Hematopoietic multipotent progenitor cell treated with erythropoietin and hydrocortisone succinate and interleukin-3 and kit ligand, for 15 days (in vitro differentiated cells): ENCODE data around the gene SPINK9.
"Not testable (repeated sequence)": the region's sequence is repeated elsewhere in the genome, so short reads cannot be mapped to it uniquely, and the experiment has no call there.

Experiments
- DNase-seq: peaks from one replicate; pipeline ENCODE4 v3.0.0-alpha.2; 2015; ENCODE audit warnings: low spot score

Gene SPINK9, protein sequence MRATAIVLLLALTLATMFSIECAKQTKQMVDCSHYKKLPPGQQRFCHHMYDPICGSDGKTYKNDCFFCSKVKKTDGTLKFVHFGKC

DNA sequence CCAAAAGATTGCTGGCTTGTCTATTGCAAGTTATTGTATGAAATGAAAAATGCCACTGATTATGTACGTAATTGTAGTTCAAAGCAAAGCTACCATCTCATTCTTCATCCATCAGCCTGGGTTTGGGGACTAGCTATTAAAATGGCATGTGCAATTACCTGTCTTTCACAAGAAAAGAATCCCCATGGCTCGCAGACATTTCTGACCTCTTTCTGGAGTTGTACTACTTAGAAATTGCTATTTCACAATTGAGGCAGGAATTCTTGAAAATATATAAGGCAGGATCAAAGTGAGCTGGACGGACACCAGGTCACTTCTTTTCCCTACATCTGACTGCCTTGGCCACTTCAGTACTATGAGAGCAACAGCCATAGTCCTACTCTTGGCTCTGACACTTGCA, at the start of gene SPINK9:
SPINK9 (plus strand) TSS at position 301 of the 400 bp plus-strand sequence; CDS start at position 356, 55 bp downstream.
- DNase-seq: no peak

DNA sequence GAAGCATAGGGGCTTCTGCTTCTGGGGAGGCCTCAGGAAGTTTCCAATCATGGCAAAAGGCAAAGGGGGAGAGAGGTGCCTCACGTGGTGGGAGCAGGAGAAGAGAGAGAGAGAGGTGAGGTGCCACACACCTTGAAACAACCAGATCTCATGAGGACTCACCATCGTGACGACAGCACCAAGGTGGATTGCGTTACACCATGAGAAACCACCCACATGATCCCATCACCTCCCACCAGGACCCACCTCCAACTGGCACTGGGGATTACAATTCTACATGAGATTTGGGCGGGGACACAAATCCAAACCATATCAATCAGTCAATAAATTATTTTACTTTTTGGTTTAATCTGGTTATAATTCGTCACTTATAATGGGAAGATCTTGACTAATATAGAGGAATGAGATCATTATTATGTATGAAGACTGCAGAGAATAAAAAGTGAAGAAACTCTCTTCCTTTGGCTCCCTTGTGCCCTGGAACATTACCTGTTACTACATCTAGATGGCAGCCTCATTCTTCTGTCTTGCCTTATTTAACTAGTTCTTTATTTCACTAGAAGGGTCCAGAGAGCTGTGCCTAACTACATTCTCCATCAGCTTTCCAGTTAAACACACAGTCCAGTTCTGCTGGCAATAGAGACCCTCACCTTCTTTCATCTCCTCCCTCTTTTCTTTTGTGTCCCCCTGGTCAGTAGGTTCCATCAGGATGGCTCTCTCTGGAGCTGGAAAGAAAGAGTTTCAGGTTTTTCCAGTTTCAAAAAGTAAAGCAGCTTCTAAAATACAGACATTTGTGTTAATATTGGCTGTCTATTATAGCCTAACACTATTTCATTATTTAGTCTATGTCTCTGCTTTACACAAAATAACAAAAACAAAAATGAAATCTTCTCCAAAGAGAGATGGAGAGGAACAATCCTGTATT, 44.8 kb upstream of the SPINK9 start:
- peak; percentile 12 for DNase-seq

DNA sequence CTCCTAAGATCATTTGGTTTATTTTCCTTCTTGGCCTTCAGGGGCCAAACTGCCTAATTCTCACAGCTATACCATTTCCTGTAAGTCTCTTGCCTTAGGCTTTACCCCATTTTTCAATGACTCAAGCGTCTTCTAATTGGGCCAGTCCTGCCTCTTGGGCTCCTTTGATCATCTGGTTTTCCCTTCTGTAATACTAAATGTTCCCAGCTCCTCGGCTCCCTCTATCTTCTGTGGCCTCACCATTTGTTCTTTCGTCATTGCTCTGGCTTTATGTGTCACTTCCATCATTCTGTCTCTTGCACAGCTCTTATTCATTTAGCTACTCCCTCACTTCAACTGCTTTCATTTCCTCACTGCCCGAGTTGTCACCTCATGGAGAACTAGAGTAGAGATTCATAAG, 37.6 kb upstream of the SPINK9 start:
- DNase-seq: no peak

DNA sequence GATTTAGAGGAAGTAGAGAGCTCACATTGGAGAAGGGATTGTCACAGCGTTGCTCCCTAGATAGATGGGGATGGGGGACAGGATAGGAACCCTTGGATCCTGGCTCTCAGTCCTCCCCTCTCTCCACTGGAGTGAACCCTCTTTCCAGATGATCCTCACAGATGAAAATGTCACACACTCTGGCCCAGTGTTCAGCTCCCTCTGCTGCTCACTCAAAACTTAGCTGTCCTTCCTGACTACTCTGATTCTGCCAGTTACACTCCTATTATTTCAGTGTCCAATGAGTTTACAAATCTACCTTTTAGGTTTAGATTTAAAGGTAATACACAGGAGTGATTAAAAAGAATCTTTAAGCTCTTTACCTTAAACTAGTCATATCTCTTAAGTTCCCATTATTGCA, 28.9 kb upstream of the SPINK9 start:
- DNase-seq: no peak

DNA sequence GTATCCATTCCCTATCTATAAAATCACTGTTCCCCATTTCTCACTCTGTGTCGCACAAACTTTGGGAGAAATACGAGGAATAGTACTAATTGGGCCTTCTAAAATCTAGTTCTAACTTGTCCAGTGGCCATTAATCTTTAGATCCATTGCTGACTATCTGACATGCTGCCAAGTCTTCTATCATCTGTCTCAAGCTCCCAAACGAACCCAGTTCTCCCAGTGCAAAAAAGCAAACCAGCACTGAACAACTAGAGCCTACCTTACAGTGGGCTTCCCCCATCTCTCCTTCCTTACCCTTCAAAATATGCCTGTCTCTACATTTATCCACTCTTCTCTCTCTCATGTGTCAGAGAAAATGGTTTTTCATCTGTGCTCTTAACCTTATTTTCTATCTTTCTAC, 26.3 kb upstream of the SPINK9 start:
- DNase-seq: no peak

DNA sequence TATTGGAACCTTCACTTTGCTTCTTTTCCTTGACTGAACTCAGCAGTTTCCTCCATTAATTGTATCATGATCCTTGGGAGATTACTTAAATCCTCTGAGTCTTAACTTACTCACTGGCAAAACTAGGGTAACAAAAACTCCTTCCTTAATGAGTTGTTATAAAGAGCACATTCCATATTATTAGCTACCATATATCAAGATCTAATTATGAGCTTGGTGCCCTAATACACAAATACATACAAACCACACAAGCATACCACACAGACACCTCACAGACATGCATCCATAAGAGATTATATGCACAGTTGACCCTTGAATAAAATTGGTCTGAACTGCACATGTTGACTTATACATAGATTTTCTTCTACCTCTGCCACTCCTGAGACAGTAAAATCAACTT, 25.6 kb upstream of the SPINK9 start:
- DNase-seq: no peak

DNA sequence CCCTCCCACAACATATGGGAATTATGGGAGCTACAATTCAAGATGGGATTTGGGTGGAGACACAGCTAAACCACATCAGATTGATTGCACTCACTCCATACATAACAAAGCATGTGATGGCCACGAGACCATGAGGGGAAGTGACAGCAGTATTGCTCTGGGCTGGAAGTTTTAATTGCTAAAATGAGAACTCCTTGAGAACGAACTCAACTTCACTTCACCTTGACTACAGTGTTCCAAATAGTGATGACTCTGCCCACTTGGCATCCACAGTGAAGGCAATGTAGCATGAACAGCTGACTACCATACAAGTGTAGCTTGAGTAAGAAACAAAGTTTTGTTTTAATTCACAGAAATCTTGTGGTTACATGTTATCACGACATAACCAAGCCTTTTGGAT, 23.9 kb upstream of the SPINK9 start:
- no peak for DNase-seq

DNA sequence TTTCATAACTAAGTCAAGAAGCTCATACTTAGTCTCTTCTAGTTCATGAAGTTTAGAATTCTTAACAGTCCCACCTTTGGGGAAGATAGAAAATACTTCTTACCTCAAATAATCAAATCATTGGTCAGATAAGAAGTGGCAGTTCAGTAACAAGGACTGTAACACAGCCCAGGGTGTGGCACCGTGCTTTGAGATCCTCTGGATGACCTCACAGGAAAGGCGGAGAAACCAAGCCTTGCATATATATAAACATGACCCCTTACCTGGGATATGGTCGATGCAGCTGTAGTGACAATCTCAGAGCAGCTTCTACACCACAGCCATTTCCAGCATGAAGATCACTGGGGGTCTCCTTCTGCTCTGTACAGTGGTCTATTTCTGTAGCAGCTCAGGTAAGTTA, 23.2 kb upstream of the SPINK9 start, which contains the start of gene SPINK7:
SPINK7 (plus strand) TSS at position 271 of the 400 bp plus-strand sequence; CDS start at position 332, 61 bp downstream.
- DNase-seq: no peak

DNA sequence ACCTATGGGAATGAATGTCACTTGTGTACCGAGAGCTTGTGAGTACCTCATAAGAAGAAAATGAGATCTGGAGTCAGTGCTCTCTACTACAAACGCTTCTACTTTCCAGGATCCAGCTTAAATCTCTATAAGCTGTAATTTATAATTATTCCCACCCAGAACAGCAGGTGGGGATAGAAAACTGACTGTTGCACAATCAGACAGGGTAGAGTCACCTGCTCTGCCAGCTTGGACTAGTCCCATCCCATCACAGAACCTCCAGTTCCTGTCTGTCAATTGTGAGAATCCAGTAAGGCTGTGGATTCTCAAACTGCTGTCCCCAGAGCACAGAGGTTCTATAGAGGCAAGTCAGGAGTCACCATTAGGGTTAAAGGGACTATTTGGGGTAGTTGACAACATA, 21.2 kb upstream of the SPINK9 start:
- DNase-seq: peak; percentile 24

DNA sequence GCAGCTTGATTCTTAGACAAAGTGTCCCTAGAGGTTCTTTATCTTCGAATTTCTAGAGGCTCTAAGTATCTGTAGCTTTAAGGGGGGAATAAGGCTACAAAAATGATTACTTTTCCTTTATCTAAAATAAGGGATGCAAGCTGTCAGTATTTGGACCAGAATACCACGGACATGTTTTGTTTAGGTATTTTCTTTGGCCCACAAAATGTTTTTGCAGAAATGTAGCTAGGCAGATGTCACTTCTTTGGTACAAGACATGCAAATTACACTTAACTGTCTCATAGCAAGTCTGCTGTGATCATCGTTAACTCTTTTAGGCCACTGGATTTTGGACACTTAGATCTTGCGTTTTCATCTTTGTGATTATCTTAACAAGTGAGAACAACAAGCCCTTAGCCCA, 20.6 kb upstream of the SPINK9 start:
- DNase-seq: no peak

DNA sequence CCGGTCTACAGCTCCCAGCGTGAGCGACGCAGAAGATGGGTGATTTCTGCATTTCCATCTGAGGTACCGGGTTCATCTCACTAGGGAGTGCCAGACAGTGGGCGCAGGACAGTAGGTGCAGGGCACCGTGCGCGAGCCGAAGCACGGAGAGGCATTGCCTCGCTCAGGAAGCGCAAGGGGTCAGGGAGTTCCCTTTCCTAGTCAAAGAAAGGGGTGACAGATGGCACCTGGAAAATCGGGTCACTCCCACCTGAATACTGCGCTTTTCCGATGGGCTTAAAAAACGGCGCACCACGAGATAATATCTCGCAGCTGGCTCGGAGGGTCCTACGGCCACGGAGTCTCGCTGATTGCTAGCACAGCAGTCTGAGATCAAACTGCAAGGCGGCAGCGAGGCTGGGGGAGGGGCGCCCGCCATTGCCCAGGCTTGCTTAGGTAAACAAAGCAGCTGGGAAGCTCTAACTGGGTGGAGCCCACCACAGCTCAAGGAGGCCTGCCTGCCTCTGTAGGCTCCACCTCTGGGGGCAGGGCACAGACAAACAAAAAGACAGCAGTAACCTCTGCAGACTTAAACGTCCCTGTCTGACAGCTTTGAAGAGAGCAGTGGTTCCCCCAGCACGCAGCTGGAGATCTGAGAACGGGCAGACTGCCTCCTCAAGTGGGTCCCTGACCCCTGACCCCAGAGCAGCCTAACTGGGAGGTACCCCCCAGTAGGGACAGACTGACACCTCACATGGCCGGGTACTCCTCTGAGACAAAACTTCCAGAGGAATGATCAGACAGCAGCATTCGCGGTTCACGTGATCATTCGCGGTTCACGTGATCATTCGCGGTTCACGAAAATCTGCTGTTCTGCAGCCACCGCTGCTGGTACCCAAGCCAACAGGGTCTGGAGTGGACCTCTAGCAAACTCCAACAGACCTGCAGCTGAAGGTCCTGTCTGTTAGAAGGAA, 15.1 kb upstream of the SPINK9 start:
- not testable (repeated sequence) for DNase-seq

DNA sequence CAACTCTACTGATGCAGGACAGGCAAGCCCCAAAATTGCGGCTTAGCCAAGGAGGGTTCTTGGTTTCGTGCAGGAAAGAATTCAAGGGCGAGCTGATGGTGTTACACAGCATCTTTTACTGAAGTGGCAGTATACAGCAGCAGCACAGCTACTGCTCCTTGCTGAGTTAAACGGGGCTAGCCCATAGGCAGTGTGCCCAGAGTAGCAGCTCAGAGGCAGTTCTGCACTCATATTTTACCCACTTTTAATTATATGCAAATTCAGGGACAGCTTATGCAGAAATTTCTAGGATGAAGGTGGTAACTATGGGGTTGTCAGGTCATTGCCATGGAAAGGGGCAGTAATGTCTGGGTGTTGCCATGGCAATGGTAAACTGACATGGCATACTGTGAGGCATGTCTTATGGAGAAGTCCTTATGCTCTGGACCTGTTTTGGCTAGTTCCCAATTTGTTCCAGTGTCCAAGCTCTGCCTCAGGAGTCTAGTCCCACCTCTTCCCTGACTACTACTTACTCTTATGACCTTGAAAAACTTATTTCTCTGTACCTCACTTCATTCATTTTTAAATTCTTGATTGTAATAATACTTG, 2.0 kb upstream of the SPINK9 start:
- DNase-seq: no peak

DNA sequence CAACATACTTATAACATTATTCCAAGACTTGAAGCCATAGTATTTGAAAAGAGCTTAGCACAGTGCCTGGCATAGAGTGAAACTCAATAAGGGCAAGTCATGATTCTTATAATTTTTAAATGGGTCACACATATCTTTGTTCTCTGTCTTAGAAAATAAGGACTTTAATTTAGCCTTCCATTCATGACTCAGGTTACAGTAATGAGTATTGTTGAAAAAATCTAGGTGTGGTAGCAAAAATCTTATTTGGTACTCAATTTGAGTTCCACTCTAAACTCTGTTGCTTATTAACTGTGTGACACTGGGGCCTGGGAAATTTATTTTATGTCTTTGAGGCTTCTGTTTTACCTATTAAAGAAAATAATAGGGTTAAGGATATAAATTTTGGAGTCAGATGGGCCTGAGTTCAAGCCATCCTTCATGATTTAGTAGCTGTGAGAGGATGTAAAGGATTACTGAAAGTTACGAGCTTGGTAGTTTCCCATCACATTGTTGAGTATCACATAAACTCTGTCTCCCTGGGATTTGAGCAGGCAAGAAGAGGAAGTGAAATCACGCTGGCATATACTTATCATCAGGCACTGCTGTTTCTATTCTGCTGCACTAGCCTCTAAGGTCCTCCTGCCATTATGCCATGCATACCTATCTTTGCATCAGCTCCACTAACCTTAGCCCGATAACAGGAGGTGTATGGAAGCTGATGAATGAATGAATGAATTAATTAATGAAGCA, 1.5 kb downstream of the SPINK9 start:
- no peak for DNase-seq

DNA sequence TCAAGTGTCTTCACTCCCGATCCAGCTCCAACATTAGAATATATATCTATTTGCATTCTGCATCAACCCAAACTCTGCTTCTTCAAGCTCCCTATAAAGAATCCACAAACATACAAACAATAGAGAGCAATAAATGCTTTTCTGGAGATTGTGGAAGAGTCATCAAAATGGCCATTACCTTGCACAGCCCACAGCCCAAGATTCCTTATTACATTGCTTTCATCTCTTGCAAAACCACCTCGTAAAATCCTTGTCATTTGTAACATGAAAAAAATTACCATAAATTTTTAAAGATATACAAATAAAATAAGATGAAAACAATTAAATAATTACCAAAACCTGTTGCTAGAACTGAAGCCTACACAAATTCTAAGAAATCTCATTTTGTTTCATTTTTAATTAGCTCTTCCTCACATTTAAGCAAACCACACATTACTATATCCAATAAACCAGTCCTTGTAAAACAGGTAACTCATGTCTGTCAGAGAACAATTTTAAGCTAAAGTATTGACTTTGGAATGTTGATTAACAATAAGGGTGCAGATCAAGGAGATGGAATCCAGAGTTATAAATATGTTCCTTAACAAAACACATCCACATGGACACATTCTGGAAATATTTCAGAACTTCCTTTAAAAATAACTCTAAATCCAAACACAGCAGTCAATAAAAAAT, 7.1 kb downstream of the SPINK9 start:
- DNase-seq: no peak

DNA sequence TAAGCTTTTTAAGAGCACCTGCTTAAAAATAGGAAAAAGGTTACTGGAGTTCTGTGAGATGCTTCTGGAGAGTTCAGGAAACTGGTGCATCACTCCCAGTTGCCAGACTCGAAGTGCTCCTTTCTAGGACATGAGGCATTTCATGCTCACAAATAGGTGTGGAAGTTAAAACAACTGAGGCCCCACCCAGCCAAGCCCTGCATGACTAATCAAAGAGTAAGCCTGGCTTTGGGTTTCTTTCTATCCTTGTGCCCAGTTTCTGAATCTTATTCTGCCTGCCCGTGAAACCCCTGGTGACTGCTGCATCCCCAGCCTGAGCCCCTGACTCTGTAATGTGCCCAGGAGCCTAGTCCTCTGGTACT, 7.7 kb downstream of the SPINK9 start:
- DNase-seq: peak; percentile 51

DNA sequence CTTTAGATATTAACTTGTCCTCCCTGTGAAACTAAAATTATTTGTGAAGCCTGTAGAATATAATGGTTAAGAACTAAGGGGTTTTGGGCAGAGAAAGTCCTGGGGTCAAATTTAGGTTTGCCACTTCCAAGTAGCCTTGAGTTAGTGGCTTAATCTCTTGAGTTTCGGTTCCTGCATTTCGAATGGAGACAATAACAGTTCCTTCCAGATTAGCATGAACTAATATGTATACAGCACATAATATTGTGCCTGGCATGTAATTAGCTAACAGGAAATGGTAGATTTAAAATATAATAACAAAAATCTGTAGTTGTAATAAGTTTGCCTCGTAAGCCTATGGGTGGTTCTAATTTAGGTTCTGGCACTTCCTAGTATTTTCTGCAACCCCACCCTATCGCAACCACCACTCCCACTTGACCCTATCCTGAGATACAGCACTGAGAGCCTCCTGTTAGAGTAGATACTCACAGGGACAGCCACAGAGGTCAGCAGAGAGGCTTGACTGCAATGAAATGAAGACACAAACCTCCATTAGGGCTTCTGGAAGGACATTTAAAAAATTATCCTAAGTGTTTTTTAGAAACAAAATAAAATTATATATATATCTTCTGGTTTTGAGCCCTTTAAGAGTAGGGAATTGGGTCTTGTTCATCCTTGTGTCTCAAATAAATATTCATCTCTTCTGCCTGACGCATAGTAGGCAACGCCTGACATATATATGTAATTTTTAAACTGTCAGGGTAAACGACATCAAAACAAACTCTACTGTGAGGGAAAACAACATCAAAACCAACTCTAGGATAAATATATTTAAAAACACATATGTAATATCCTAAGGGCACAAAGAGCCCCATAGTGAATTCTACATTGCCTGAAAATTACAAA, 8.5 kb downstream of the SPINK9 start:
- DNase-seq: peak; percentile 70

DNA sequence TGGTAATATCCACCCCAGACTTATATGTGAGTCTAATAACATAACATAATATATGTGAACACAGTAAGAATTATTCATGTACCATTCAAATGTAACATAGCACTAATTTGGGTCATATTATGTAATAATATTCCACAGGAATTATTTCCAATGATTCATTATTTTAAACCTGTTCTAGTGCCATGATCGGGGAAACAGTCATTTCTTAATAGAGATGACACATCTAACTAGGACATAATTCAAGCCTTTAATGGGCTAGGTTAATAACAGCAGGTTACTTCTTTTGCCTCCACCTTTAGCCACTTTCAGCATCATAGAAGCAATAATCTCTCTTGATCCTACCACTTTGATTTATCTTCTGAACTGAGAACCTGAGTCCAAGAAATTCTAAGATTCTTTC, 12.3 kb downstream of the SPINK9 start:
- DNase-seq: no peak

DNA sequence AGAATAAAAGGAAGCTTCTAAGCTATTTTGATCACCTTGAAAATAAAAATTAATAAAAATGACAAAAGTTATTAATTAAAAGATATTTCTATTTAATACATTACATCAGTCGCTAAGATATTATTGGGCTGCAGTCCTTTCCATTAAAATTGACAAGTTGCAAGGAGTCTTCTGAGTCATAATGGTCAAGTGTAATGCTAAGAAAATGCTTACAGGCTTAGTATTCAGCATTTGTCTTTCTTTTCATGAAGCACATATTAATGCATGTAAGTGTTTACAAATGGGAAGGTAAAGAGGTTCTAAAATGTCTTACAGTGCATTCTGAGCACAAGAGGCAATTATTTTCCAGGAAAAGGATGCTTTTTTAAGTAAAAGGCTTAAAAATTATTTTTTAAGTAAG, 17.3 kb downstream of the SPINK9 start:
- no peak for DNase-seq

DNA sequence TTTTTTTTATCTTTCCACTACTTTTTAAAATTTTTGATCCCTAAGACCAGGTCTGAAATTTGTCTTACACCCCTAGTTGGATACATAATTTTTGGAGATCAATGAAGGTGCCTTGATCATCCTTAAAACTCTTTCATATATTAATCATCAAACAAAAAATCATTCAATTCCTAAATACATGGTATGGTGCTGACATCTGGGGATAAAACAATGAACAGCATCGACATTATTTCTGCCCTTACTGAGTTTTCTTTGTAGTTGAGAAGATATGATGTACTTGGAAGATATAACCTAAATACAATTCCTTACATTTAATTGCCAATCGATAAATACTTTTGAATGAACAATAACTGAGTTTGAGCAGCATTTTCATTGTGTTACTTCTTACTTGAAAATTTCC, 18.3 kb downstream of the SPINK9 start:
- DNase-seq: peak; percentile 20

DNA sequence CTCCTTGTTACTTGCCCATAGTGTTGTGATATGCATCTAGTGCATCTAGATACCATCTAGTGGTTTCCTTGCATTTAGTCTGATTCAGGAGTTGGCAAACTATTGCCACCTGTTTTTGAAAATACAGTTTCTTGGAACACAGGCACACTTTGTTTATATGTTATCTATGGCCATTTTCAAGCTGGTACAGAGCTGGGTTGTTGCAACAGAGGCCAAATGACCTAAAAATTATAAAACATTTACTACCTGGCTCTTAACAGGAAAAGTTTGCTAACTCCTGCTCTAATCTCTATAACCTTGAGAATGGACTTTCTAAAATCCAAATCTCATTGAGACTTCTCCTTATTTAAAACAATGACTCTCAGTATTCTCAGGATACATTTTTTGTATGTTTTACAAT, 29.0 kb downstream of the SPINK9 start:
- DNase-seq: no peak
